ENCODE results near the gene MIDN. TPM values are rescaled to one million over a fixed set of nuclear protein-coding genes. Genes with fewer than 3 reads are reported as not detected.

MIDN gene
- total and polyA plus RNA-seq, 10 of the 15 experiments (the other 5 are each of a cell fraction or from before 2014, with no cell fraction given), result 0.38 to 51.5 (median 7.2) TPM

DNA sequence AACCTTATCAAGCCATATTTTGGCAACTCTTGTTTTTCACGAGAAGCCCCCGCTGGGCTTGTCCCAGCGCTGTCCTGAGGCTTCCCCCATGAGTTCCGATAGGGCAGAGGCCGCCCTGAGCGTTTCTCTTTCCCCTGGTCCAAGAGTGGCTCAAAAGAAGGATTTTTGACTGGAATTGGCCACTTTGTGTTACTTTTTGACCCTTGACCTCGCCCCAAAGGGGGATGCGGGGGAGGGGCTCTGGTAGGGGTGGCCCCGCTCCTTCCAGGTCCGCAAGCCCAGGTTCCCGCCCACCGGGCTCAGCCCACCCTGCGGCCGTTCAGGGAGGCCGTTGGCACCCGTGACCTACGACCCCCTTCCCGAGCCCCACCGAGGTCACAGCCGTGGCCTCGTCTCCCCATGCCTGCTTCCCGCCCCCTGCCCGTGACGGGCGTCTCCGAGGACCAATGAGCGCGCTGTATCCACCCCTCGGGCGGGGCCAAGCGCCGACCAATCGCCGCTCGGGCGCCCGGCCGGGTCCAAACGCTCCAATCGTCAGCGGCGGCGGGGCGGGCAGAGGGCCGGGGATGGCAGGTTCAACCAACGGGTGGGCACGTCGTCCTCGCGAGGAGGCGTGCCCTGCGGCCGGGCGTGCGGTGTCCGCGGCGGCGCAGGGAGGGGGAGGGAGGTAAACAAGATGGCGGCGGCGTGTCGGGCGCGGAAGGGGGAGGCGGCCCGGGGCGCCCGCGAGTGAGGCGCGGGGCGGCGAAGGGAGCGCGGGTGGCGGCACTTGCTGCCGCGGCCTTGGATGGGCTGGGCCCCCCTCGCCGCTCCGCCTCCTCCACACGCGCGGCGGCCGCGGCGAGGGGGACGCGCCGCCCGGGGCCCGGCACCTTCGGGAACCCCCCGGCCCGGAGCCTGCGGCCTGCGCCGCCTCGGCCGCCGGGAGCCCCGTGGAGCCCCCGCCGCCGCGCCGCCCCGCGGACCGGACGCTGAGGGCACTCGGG lies 43.0 kb upstream of the MIDN start, which contains the start of gene STK11 (continued):
- TF ChIP-seq, protein P1, sequence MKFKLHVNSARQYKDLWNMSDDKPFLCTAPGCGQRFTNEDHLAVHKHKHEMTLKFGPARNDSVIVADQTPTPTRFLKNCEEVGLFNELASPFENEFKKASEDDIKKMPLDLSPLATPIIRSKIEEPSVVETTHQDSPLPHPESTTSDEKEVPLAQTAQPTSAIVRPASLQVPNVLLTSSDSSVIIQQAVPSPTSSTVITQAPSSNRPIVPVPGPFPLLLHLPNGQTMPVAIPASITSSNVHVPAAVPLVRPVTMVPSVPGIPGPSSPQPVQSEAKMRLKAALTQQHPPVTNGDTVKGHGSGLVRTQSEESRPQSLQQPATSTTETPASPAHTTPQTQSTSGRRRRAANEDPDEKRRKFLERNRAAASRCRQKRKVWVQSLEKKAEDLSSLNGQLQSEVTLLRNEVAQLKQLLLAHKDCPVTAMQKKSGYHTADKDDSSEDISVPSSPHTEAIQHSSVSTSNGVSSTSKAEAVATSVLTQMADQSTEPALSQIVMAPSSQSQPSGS (IDR thresholded peaks at IDR 0.05; ENCODE audit: low read length), result no peak
- TF ChIP-seq, protein P2, sequence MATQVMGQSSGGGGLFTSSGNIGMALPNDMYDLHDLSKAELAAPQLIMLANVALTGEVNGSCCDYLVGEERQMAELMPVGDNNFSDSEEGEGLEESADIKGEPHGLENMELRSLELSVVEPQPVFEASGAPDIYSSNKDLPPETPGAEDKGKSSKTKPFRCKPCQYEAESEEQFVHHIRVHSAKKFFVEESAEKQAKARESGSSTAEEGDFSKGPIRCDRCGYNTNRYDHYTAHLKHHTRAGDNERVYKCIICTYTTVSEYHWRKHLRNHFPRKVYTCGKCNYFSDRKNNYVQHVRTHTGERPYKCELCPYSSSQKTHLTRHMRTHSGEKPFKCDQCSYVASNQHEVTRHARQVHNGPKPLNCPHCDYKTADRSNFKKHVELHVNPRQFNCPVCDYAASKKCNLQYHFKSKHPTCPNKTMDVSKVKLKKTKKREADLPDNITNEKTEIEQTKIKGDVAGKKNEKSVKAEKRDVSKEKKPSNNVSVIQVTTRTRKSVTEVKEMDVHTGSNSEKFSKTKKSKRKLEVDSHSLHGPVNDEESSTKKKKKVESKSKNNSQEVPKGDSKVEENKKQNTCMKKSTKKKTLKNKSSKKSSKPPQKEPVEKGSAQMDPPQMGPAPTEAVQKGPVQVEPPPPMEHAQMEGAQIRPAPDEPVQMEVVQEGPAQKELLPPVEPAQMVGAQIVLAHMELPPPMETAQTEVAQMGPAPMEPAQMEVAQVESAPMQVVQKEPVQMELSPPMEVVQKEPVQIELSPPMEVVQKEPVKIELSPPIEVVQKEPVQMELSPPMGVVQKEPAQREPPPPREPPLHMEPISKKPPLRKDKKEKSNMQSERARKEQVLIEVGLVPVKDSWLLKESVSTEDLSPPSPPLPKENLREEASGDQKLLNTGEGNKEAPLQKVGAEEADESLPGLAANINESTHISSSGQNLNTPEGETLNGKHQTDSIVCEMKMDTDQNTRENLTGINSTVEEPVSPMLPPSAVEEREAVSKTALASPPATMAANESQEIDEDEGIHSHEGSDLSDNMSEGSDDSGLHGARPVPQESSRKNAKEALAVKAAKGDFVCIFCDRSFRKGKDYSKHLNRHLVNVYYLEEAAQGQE (IDR thresholded peaks at IDR 0.05; ENCODE audit: low read depth, low read length), result no peak
- TF ChIP-seq SREBF1 (IDR thresholded peaks at IDR 0.05; ENCODE audit: low read length) (no peak), SMAD1 (IDR thresholded peaks at IDR 0.05; ENCODE audit: low read depth, partially characterized antibody) (no peak), NR2C1 (IDR thresholded peaks at IDR 0.05) (peak; percentile 95), FOXK2 (IDR thresholded peaks at IDR 0.05) (peak; percentile 50; the same call in 1 of the 2 replicates), ETV6 (conservative IDR thresholded peaks at IDR 0.05 in 1 of 2, IDR thresholded peaks at IDR 0.05 in 1 of 2; ENCODE audit: borderline replicate concordance in 1 of 2, low read depth in 1 of 2) (no peak), PAX8 (IDR thresholded peaks at IDR 0.05) (no peak), WRNIP1 (IDR thresholded peaks at IDR 0.05; ENCODE audit: borderline replicate concordance, low read depth, low read length) (no peak), ASH2L (IDR thresholded peaks at IDR 0.05; ENCODE audit: borderline replicate concordance, low read depth) (no peak), RAD51 (IDR thresholded peaks at IDR 0.05) (no peak), JUND (IDR thresholded peaks at IDR 0.05; ENCODE audit: low read depth, low read length) (no peak), IKZF2 (IDR thresholded peaks at IDR 0.05) (no peak)
- TF ChIP-seq, protein P3, sequence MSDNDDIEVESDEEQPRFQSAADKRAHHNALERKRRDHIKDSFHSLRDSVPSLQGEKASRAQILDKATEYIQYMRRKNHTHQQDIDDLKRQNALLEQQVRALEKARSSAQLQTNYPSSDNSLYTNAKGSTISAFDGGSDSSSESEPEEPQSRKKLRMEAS (IDR thresholded peaks at IDR 0.05; ENCODE audit: low read depth, low read length), result peak; percentile 67
- TF ChIP-seq, protein P4, sequence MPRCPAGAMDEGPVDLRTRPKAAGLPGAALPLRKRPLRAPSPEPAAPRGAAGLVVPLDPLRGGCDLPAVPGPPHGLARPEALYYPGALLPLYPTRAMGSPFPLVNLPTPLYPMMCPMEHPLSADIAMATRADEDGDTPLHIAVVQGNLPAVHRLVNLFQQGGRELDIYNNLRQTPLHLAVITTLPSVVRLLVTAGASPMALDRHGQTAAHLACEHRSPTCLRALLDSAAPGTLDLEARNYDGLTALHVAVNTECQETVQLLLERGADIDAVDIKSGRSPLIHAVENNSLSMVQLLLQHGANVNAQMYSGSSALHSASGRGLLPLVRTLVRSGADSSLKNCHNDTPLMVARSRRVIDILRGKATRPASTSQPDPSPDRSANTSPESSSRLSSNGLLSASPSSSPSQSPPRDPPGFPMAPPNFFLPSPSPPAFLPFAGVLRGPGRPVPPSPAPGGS (IDR thresholded peaks at IDR 0.05; ENCODE audit: borderline replicate concordance, insufficient read depth, low read depth, low read length, poor library complexity, severe bottlenecking), result no peak
- TF ChIP-seq, protein P5, sequence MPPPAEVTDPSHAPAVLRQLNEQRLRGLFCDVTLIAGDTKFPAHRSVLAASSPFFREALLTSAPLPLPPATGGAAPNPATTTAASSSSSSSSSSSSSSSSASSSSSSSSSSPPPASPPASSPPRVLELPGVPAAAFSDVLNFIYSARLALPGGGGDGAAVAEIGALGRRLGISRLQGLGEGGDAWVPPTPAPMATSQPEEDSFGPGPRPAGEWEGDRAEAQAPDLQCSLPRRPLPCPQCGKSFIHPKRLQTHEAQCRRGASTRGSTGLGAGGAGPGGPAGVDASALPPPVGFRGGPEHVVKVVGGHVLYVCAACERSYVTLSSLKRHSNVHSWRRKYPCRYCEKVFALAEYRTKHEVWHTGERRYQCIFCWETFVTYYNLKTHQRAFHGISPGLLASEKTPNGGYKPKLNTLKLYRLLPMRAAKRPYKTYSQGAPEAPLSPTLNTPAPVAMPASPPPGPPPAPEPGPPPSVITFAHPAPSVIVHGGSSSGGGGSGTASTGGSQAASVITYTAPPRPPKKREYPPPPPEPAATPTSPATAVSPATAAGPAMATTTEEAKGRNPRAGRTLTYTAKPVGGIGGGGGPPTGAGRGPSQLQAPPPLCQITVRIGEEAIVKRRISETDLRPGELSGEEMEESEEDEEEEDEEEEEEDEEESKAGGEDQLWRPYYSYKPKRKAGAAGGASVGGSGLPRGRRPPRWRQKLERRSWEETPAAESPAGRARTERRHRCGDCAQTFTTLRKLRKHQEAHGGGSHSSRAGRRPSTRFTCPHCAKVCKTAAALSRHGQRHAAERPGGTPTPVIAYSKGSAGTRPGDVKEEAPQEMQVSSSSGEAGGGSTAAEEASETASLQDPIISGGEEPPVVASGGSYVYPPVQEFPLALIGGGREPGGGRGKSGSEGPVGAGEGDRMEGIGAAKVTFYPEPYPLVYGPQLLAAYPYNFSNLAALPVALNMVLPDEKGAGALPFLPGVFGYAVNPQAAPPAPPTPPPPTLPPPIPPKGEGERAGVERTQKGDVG (CRISPR knock-in tag; IDR thresholded peaks at IDR 0.05), result no peak
- TF ChIP-seq, protein P6, sequence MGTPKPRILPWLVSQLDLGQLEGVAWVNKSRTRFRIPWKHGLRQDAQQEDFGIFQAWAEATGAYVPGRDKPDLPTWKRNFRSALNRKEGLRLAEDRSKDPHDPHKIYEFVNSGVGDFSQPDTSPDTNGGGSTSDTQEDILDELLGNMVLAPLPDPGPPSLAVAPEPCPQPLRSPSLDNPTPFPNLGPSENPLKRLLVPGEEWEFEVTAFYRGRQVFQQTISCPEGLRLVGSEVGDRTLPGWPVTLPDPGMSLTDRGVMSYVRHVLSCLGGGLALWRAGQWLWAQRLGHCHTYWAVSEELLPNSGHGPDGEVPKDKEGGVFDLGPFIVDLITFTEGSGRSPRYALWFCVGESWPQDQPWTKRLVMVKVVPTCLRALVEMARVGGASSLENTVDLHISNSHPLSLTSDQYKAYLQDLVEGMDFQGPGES (IDR thresholded peaks at IDR 0.05), result peak; percentile 88

Data from GM12878 (cell line).